ENCODE data around the gene GTF3C5. TPM values are rescaled to one million over a fixed set of nuclear protein-coding genes. Genes with fewer than 3 reads are reported as not detected.

The GTF3C5 gene
- total RNA-seq, 4 donors from 2014 or later = 32.6 to 54.2 (median 39.0) TPM

- TF ChIP-seq, protein P1, sequence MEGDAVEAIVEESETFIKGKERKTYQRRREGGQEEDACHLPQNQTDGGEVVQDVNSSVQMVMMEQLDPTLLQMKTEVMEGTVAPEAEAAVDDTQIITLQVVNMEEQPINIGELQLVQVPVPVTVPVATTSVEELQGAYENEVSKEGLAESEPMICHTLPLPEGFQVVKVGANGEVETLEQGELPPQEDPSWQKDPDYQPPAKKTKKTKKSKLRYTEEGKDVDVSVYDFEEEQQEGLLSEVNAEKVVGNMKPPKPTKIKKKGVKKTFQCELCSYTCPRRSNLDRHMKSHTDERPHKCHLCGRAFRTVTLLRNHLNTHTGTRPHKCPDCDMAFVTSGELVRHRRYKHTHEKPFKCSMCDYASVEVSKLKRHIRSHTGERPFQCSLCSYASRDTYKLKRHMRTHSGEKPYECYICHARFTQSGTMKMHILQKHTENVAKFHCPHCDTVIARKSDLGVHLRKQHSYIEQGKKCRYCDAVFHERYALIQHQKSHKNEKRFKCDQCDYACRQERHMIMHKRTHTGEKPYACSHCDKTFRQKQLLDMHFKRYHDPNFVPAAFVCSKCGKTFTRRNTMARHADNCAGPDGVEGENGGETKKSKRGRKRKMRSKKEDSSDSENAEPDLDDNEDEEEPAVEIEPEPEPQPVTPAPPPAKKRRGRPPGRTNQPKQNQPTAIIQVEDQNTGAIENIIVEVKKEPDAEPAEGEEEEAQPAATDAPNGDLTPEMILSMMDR (IDR thresholded peaks at IDR 0.05) = no peak
- no peak for DNase-seq (ENCODE audit: low spot score)
- no peak for ATAC-seq (ENCODE audit: low FRiP score)
Measured at GRCh38 chr9:133054194-133054890, 23.5 kb downstream of the GTF3C5 start.

DNA sequence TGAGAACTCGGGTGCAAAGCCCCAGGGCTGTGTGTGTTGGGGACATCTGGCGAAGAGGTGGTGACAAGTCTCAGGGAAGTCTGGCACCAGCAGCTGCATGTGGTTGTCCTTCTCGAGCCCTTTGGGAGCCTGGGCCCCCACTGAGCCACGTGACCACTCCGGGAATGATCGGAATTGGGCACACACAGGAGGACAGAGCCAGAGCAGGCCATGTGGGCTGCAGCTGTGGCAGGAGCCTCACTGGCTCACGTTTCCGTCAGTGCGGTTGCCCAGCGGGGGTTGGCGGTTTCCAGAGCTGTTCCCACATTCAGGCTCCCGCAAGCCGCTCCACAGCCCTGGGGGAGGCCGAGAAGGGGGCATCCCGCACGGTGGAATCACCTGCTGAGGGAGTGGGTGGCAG, 24.2 kb downstream of the GTF3C5 start:
- TF ChIP-seq, protein P1 (IDR thresholded peaks at IDR 0.05) = no peak
- DNase-seq (ENCODE audit: low spot score) (no peak), ATAC-seq (ENCODE audit: low FRiP score) (no peak)

GRCh38 chr9:133055788-133056420, 25.1 kb downstream of the GTF3C5 start:
- DNase-seq (ENCODE audit: low spot score) (no peak), ATAC-seq (ENCODE audit: low FRiP score) (no peak)
- TF ChIP-seq, protein P1 (IDR thresholded peaks at IDR 0.05) = no peak

DNA sequence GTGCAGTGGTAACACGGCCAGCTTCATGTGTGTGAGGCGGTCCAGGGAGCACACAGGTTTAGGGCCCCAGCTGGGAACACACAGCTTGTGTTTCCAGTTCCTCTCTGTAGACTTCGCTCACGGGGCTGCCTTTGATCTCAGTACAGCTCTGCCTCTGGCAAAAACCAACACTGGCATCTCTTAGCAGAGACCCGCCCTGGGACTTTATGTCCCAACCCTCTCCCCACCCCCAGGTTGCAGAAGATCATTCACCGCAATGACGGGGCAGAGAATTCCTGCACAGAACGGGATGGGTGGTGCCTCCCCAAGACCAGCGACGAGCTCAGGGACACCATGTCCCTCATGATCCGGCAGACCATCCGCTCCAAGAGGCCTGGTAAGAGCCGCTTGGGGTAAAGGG, 25.7 kb downstream of the GTF3C5 start:
- no peak for DNase-seq (ENCODE audit: low spot score)
- TF ChIP-seq, protein P1 (IDR thresholded peaks at IDR 0.05) = no peak
- no peak for ATAC-seq (ENCODE audit: low FRiP score)

DNA sequence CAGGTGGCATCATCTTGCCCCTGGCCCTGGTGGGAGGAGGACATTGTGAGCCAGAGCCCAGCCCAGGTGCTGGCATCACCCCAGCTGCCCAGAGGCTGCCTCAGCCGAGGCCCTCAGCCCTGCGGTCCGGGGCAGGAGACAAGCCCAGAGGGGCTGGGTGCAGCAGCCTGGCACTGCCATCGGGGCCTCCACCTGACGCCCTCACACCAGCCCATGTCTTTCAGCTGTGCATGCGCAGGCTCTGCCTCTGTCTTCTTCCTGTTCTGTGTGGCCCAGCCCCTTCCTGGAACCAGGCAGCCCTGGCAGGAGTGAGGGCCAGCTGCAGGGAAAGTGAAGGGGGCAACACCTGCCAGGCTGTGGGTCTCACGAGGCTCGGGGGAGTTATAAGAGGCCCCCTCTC, 26.2 kb downstream of the GTF3C5 start:
- DNase-seq (ENCODE audit: low spot score) (no peak), ATAC-seq (ENCODE audit: low FRiP score) (no peak)
- TF ChIP-seq, protein P1 (IDR thresholded peaks at IDR 0.05) = no peak

- TF ChIP-seq, protein P1 (IDR thresholded peaks at IDR 0.05) = no peak
- ATAC-seq (ENCODE audit: low FRiP score) (no peak), DNase-seq (ENCODE audit: low spot score) (no peak)
Measured at GRCh38 chr9:133057553-133057952, 26.8 kb downstream of the GTF3C5 start.

DNA sequence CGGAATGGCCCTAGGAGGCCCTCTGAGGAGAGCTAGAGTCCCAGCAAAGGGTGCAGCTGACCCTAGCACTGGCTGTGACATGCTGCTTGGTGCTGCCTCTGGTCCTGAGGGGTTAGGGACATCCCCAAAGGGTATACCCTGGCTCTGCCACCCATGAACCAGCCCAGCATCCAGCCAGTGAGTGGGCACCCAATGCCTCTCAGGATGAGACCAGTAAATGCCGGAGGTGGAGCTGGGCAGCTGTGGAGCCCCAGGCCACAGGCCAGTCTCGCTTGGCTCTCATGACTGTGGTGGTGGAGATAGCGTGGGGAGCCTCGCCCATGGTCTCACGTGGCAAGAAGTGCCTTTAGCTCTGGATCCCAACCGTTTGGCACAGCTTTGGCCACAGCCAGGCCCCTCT, 27.3 kb downstream of the GTF3C5 start:
- TF ChIP-seq, protein P1 (IDR thresholded peaks at IDR 0.05) = no peak
- DNase-seq (ENCODE audit: low spot score) (no peak), ATAC-seq (ENCODE audit: low FRiP score) (no peak)
